Adipocyte (in vitro differentiated cells): ENCODE results near the gene RPF1.
"Not testable (repeated sequence)": the region's sequence is repeated elsewhere in the genome, so short reads cannot be mapped to it uniquely, and the experiment has no call there.

ENCODE experiments used
- DNase-seq: peaks from one replicate; pipeline ENCODE4 v3.0.0-alpha.2; 2015; ENCODE audit warnings: low read depth
- H3K27me3 ChIP-seq: replicated peaks from 2 replicates; pipeline ENCODE4 v1.7.0; 2013; ENCODE audit warnings: mild to moderate bottlenecking, low read length, moderate library complexity; ENCODE audit not compliant: control insufficient read depth, insufficient read depth
- H3K36me3 ChIP-seq: 2 replicates; pipeline ENCODE4 v1.7.0; 2013; ENCODE audit warnings: low read length, mild to moderate bottlenecking, moderate library complexity; ENCODE audit not compliant: control insufficient read depth, insufficient read depth, severe bottlenecking
- H3K4me1 ChIP-seq: 2 replicates; pipeline ENCODE4 v1.7.0; 2013; ENCODE audit warnings: mild to moderate bottlenecking, low read length, moderate library complexity; ENCODE audit not compliant: control insufficient read depth, insufficient read depth
- H3K4me3 ChIP-seq: 2 replicates; pipeline ENCODE4 v1.7.0; 2013; ENCODE audit warnings: mild to moderate bottlenecking, low read length, moderate library complexity
- H3K9ac ChIP-seq: 2 replicates; pipeline ENCODE4 v1.7.0; 2013; ENCODE audit warnings: mild to moderate bottlenecking, low read length, moderate library complexity
- H3K9me3 ChIP-seq: 2 replicates; pipeline ENCODE4 v1.7.0; 2013; ENCODE audit warnings: mild to moderate bottlenecking, low read length, moderate library complexity; ENCODE audit not compliant: control insufficient read depth

The RPF1 gene

DNA sequence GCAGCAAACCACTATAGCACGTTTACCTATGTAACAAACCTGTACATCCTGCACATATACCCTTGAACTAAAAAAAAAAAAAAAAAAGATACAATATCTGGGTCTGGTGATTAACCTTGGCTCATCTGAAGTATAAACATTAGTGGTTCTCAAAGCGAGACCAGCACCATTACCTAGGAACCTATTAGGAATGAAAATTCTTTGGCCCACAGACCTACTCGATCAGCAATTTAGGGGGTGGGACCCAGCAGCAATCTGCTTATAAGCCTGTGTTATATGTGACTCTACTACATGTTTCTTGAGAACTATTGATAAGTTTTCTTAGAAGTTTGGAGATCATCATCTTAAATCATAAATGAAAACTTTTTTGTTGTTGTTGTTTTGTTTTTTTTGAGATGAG, 17.4 kb downstream of the RPF1 start:
- Histone ChIP-seq H3K4me1 (no peaks in the 10 kb centered on the region), H3K9ac (no peak overlapping the region), H3K27me3 (no peaks in the 10 kb centered on the region), H3K4me3 (no peak overlapping the region), H3K9me3 (no peaks in the 10 kb centered on the region), H3K36me3 (peaks cover 92% of the 10 kb centered on the region)
- no peak for DNase-seq

DNA sequence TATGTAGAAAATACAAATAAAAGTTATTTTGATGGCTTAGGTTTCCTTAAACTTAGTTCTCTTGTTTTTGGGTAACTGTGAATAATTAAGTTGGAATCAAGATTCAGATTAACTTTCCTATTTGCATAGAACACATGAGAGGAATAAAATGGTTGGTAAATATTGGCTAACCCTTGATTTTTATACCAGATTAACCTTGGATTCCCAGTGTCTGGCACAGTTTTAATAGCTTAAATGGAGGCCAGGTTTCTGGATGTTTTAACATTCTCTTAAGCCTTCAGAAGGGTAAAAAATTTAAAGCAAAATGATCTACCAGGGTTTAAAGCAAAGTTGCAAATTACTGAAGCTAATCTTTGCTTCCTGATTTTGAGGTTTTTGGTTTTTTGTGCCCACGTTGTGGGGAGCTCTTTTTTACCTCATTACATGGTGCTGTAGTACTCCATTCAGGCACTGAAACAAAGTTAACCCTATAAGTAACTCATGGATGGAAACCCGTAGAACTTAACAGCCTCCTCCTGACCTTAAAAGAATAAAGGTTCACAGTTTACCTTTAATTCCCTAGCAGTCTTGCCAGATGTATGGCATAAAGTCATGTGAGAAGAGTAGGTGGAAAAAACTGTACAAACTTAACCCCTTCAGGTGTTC, 18.7 kb downstream of the RPF1 start:
- Histone ChIP-seq H3K4me3 (no peak overlapping the region), H3K9me3 (no peaks in the 10 kb centered on the region), H3K4me1 (peaks cover 2% of the 10 kb centered on the region), H3K36me3 (peaks cover 81% of the 10 kb centered on the region), H3K9ac (no peak overlapping the region), H3K27me3 (no peaks in the 10 kb centered on the region)
- no peak for DNase-seq

DNA sequence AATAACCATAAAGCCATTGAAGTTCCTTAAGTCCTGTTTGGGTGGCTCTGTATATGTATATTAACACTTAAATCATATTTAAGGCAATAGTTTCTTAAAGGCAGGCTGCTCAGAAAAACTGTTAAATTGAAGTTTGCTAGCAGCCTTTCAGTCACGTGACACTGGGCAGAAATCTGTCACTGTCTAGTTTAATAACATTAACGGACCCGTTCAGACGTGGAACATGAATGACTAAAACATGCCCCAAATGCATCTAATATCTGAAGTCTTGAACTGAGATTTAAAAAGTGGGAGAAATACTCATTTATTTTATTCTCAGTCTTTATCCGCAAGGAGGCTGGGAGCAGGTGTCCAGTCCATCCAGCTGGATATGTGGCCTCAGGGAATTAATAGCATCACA, 23.9 kb downstream of the RPF1 start:
- Histone ChIP-seq H3K9me3 (no peaks in the 10 kb centered on the region), H3K4me1 (peaks cover 24% of the 10 kb centered on the region), H3K36me3 (peaks cover 37% of the 10 kb centered on the region), H3K9ac (no peak overlapping the region), H3K27me3 (no peaks in the 10 kb centered on the region), H3K4me3 (no peak overlapping the region)
- DNase-seq: no peak

DNA sequence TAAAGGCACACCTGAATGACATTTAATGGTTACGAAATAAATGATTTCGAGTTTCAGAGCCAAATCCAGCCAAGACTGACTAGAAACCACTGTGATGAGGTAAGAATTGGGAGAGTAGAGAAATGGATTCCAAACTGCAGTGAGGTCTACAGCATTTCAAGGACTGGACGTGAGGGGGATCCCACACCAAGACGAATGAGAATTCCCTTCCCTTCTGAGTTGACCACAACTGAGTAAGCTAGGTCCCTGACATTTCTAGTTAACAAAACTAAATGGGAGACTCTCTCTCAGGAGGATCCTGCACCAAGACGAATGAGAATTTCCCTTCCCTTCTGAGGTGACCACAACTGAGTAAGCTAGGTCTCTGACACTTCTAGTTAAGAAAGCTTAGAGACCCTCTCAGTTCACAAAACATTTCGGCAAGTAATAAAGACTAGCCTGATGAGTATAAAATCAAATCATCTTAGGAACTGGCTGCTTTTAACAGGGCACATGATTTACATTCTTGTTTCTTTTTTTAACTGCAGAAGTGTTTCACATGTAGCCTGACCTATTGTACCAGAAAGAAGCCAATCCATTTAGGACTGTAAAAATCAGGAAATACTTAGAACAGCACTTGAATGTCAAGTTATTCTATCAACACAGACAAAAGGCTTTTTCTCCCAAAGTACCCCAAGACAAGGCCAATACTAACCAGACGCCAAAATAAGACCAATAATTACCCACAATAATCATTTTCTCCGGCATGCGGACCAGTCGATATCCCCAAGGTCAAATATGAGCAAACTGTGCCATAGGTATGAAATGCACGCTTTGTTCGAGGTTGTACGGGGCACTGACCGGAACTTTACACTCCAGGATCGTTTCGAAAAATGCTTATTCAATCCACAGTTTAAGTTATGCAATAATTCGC, 25.8 kb downstream of the RPF1 start:
- Histone ChIP-seq H3K9ac (peak overlapping the region; percentile 94), H3K36me3 (peaks cover 18% of the 10 kb centered on the region), H3K4me3 (peak overlapping the region; percentile 91), H3K4me1 (peaks cover 28% of the 10 kb centered on the region), H3K27me3 (no peaks in the 10 kb centered on the region), H3K9me3 (no peaks in the 10 kb centered on the region)
- DNase-seq: peak; percentile 72

DNA sequence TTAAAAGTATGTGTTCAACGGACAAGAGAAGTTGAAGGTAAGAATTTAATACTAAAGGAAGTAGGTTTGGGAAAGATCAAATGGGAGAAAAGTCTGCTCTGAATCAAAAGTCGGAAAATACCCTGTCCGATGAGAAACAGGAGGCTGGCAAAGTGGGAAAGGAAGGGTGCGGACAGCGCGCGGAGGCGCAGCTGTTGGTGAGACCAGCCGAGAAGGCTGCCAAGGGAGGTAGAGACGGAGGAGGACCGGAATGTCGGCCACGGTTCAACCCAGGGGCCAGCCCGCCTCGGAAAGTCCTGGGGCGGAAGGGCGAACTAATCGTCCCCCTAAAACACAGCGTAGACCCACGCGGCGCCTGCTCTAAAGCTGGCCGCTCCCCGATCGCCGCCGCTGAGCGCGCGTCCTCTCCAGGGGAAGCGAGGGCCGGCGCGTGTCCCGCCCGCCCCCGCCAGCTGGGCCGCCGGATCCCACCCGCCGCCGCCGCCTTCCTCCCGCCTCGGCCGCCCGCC, 26.5 kb downstream of the RPF1 start:
- peak overlapping the region; percentile 91 for H3K4me3 ChIP-seq
- no peaks in the 10 kb centered on the region for H3K27me3 ChIP-seq
- H3K4me1 ChIP-seq: peaks cover 28% of the 10 kb centered on the region
- DNase-seq: peak; percentile 86
- H3K9me3 ChIP-seq: no peaks in the 10 kb centered on the region
- peak overlapping the region; percentile 94 for H3K9ac ChIP-seq
- H3K36me3 ChIP-seq: peaks cover 11% of the 10 kb centered on the region

DNA sequence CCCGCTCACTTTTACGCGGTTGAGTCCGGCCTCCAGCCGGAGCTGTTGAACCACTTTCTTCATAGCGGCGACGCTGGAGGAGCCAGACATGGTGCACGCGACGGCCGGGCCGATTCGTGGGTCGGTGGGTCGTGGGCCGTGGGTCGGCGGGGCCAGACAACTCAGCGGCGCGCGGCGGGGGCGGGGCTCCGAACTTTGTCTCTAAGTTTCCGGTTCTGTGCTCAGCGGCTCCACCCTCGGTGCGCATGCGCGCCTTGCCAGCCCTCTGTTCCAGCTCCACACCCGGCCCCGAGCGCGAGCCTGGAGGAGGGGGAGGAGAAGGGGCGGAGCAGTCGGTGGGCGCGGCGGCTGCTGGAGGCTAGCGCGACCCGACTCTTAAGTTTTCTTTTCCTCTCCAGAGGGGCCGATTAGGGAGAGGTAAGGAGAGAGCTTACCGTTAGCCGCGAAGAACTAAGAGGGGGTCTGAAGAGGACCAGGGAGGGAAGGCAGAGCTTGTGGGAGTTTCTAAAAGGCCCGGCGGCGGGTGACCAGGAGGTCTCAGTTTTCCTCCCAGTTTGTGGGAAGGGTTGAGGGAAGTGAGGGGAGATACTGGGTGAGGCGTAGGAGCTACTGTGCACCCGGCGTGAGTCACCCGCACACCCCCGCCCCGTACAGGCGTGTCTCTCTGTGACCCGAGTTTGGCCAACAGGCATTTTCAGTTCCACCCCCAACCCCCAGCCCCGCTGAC, 27.1 kb downstream of the RPF1 start, which contains the start of the genes GNG5 and SPATA1:
GNG5 (minus strand) TSS at position 580 of the 727 bp plus-strand sequence; CDS start at position 90, 490 bp downstream.
SPATA1 (plus strand) TSS at position 385 of the 727 bp plus-strand sequence. CDS start 9,974 bp downstream, outside the sequence.
- Histone ChIP-seq H3K4me3 (peak within 1 kb of the TSS; percentile 91), H3K27me3 (no peaks in the 10 kb centered on the region), H3K4me1 (peaks cover 28% of the 10 kb centered on the region), H3K9me3 (no peaks in the 10 kb centered on the region), H3K9ac (peak within 1 kb of the TSS; percentile 94), H3K36me3 (peaks cover 5% of the 10 kb centered on the region)
- DNase-seq: peak; percentile 99

DNA sequence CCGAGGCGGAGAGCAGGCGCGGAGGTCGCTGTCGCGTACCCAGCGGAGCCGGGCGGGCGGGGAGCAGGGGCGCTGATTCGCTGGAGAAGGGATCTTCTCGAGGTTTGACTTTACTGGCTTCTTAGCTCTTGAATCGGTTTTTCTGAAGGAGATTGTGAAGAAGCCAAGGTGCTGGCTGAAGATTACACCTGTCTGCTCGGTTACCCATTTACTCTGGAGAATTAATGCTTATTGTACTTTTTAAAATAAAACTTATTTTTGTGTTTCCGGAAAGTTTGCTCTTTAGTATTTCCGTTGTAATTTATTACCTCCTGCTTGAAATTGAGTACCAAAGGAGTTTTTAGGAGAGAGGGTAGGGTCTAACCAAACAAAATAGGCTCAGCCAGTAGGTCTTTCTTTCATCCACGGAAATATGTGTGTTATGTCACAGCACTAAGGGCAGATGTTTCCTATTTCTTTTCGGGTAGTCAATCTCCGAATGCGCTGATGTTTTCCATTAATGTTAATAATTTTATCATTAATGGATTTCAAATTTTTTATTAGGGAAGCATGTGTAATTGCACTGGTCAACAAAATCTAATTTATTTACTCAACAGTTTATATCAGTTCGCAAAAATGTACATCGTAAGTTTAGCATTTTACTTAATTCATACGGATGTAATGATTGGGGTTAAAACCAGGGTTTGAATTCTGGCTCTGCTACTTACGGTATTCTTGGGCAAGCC, 27.8 kb downstream of the RPF1 start:
- no peaks in the 10 kb centered on the region for H3K36me3 ChIP-seq
- peaks cover 28% of the 10 kb centered on the region for H3K4me1 ChIP-seq
- DNase-seq: no peak

DNA sequence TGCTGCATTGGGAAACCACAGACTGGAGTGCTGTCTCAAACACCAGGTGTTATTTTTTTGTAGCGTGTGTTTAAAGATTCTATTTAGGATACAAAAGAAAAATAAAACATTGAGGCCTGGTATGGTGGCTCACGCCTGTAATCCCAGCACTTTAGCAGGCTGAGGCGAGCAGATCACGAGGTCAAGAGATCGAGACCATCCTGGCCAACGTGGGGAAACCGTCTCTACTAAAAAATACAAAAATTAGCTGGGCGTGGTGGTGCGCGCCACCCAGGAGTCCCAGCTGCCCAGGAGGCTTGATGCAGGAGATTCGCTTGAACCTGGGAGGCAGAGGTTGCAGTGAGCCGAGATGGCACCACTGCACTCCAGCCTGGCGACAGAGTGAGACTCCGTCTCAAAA, 28.8 kb downstream of the RPF1 start:
- not testable (repeated sequence) for H3K36me3 ChIP-seq, H3K9me3 ChIP-seq, DNase-seq, H3K4me3 ChIP-seq, H3K9ac ChIP-seq, H3K27me3 ChIP-seq
- peaks cover 25% of the 10 kb centered on the region for H3K4me1 ChIP-seq

More for the DNA sequence above, 27.8 kb downstream of the RPF1 start:
- no peaks in the 10 kb centered on the region for H3K9me3 ChIP-seq
- no peaks in the 10 kb centered on the region for H3K27me3 ChIP-seq
- peak overlapping the region; percentile 91 for H3K4me3 ChIP-seq
- peak overlapping the region; percentile 94 for H3K9ac ChIP-seq

DNA sequence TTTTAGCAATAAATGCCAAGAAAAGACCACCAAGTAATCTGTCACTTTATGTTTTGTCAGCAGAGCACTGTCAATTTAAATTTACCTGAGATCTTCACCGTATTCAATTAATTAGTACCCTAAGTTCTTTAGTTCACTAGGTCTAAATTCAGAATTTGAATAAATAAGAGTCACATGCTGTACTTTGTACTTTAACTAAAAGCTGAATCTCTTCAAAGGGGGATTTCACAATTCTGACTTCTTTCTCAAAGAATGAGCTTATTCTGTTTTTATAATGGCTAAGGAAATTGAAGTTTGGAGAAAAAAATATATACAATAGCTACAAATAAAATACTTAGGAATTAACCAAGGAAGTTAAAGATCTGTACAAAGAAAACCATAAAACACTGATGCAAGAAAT, 29.4 kb downstream of the RPF1 start:
- no peak overlapping the region for H3K4me3 ChIP-seq
- no peak overlapping the region for H3K9ac ChIP-seq

DNA sequence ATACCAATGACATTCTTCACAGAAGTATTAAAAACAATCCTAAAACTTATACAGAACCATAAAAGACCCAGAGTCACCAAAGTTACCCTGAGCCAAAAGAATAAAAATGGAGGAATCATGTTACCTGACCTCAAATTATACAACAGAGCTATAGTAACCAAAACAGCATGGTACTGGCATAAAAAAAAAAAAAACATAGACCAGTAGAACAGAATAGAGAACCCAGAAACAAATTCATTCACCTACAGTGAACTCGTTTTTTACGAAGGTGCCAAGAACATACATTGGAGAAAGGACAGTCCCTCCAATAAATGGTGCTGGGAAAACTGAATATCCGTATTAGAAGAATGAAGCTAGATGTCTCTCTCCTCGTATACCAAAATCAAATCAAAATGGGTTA, 30.0 kb downstream of the RPF1 start:
- no peak overlapping the region for H3K4me3 ChIP-seq
- H3K9me3 ChIP-seq: no peaks in the 10 kb centered on the region
- peaks cover 14% of the 10 kb centered on the region for H3K4me1 ChIP-seq
- DNase-seq: no peak
- no peaks in the 10 kb centered on the region for H3K27me3 ChIP-seq
- H3K9ac ChIP-seq: no peak overlapping the region
- no peaks in the 10 kb centered on the region for H3K36me3 ChIP-seq

More for the DNA sequence above, 29.4 kb downstream of the RPF1 start:
- DNase-seq: peak; percentile 39
- no peaks in the 10 kb centered on the region for H3K36me3 ChIP-seq
- no peaks in the 10 kb centered on the region for H3K9me3 ChIP-seq
- peaks cover 19% of the 10 kb centered on the region for H3K4me1 ChIP-seq
- no peaks in the 10 kb centered on the region for H3K27me3 ChIP-seq
